Adipocyte (in vitro differentiated cells): ENCODE data around the gene ENO2.

Source experiments
- DNase-seq: peaks from one replicate; pipeline ENCODE4 v3.0.0-alpha.2; 2015; ENCODE audit warnings: low read depth
- H3K27me3 ChIP-seq: replicated peaks from 2 replicates; pipeline ENCODE4 v1.7.0; 2013; ENCODE audit warnings: mild to moderate bottlenecking, low read length, moderate library complexity; ENCODE audit not compliant: control insufficient read depth, insufficient read depth
- H3K36me3 ChIP-seq: 2 replicates; pipeline ENCODE4 v1.7.0; 2013; ENCODE audit warnings: low read length, mild to moderate bottlenecking, moderate library complexity; ENCODE audit not compliant: control insufficient read depth, insufficient read depth, severe bottlenecking
- H3K4me1 ChIP-seq: 2 replicates; pipeline ENCODE4 v1.7.0; 2013; ENCODE audit warnings: mild to moderate bottlenecking, low read length, moderate library complexity; ENCODE audit not compliant: control insufficient read depth, insufficient read depth
- H3K4me3 ChIP-seq: 2 replicates; pipeline ENCODE4 v1.7.0; 2013; ENCODE audit warnings: mild to moderate bottlenecking, low read length, moderate library complexity
- H3K9ac ChIP-seq: 2 replicates; pipeline ENCODE4 v1.7.0; 2013; ENCODE audit warnings: mild to moderate bottlenecking, low read length, moderate library complexity
- H3K9me3 ChIP-seq: 2 replicates; pipeline ENCODE4 v1.7.0; 2013; ENCODE audit warnings: mild to moderate bottlenecking, low read length, moderate library complexity; ENCODE audit not compliant: control insufficient read depth

ENO2 gene

GRCh38 chr12:6941267-6941666 lies 26.9 kb downstream of the ENO2 start:
- Histone ChIP-seq H3K4me1 (peaks cover 40% of the 10 kb centered on the region), H3K9me3 (no peaks in the 10 kb centered on the region), H3K4me3 (no peak overlapping the region), H3K36me3 (peaks cover 30% of the 10 kb centered on the region), H3K27me3 (no peaks in the 10 kb centered on the region), H3K9ac (peak overlapping the region; percentile 33)
- no peak for DNase-seq

DNA sequence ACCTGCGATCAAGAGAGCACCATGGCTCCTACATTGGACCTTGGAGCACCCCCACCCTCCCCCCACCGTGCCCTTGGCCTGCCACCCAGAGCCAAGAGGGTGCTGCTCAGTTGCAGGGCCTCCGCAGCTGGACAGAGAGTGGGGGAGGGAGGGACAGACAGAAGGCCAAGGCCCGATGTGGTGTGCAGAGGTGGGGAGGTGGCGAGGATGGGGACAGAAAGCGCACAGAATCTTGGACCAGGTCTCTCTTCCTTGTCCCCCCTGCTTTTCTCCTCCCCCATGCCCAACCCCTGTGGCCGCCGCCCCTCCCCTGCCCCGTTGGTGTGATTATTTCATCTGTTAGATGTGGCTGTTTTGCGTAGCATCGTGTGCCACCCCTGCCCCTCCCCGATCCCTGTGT lies 27.4 kb downstream of the ENO2 start:
- no peaks in the 10 kb centered on the region for H3K9me3 ChIP-seq
- H3K27me3 ChIP-seq: no peaks in the 10 kb centered on the region
- no peak overlapping the region for H3K4me3 ChIP-seq
- H3K4me1 ChIP-seq: peaks cover 38% of the 10 kb centered on the region
- peak overlapping the region; percentile 33 for H3K9ac ChIP-seq
- DNase-seq: no peak
- peaks cover 25% of the 10 kb centered on the region for H3K36me3 ChIP-seq

GRCh38 chr12:6942331-6942665 lies 27.9 kb downstream of the ENO2 start:
- no peaks in the 10 kb centered on the region for H3K9me3 ChIP-seq
- peaks cover 23% of the 10 kb centered on the region for H3K36me3 ChIP-seq
- no peak overlapping the region for H3K4me3 ChIP-seq
- H3K9ac ChIP-seq: peak overlapping the region; percentile 94
- H3K27me3 ChIP-seq: no peaks in the 10 kb centered on the region
- no peak for DNase-seq
- peaks cover 33% of the 10 kb centered on the region for H3K4me1 ChIP-seq

DNA sequence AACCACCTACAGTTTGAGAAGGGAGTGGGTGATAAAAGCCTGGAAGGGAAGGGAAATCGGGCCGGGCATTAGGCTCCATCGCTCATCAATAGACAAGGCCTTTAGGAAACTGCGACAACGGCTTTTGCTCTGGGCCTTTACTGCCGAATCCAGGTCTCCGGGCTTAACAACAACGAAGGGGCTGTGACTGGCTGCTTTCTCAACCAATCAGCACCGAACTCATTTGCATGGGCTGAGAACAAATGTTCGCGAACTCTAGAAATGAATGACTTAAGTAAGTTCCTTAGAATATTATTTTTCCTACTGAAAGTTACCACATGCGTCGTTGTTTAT lies 29.0 kb downstream of the ENO2 start:
- H3K9me3 ChIP-seq: no peaks in the 10 kb centered on the region
- peak; percentile 95 for DNase-seq
- H3K4me3 ChIP-seq: peak overlapping the region; percentile 86
- H3K9ac ChIP-seq: peak overlapping the region; percentile 94
- H3K4me1 ChIP-seq: peaks cover 27% of the 10 kb centered on the region
- H3K36me3 ChIP-seq: peaks cover 23% of the 10 kb centered on the region
- no peaks in the 10 kb centered on the region for H3K27me3 ChIP-seq

- Histone ChIP-seq H3K36me3 (peaks cover 23% of the 10 kb centered on the region), H3K9ac (peak within 1 kb of the TSS; percentile 94), H3K4me3 (peak within 1 kb of the TSS; percentile 86), H3K4me1 (peaks cover 26% of the 10 kb centered on the region), H3K9me3 (no peaks in the 10 kb centered on the region), H3K27me3 (no peaks in the 10 kb centered on the region)
- peak; percentile 78 for DNase-seq
Measured at GRCh38 chr12:6943722-6944380, 29.5 kb downstream of the ENO2 start, which contains the start of the genes C12orf57 and RNU7-1. Gene C12orf57, plus strand, starts transcription at chr12:6944022. Its CDS starts 100 bp downstream, at chr12:6944122. Gene RNU7-1, plus strand, starts transcription at chr12:6943816.

DNA sequence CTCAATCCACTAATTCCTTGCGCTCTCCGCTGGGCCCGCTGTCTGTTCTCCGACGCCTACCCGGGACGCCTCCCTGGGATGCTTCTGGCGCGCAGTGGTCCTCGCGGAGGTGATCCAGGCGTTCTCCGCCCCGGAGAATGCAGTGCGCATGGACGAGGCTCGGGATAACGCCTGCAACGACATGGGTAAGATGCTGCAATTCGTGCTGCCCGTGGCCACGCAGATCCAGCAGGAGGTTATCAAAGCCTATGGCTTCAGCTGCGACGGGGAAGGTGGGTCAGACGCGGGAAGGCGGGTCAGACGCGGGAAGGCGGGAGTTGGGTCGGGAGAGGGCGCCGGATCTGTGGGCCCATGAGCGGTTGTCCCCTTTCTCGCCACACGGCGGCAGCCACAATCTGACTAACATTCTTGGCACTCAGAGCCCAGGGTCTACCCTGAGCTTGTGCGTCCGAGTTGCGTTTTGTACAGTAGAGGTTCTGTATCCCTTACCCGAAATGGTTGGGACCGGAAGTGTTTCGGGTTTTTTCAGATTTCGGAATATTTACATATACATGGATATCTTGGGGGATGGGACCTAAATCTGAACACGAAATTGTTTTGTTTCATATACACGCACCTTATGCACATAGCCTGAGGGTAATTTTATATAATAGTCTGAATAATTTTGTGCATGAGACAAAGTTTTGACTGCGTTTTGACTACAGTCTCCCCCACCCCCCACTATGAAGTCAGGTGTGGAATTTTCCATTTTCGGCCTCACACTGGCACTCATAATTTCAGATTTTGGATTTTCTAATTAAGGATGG lies 30.2 kb downstream of the ENO2 start:
- peak overlapping the region; percentile 86 for H3K4me3 ChIP-seq
- peak; percentile 98 for DNase-seq
- H3K27me3 ChIP-seq: no peaks in the 10 kb centered on the region
- peaks cover 18% of the 10 kb centered on the region for H3K36me3 ChIP-seq
- H3K9me3 ChIP-seq: no peaks in the 10 kb centered on the region
- H3K9ac ChIP-seq: peak overlapping the region; percentile 94
- H3K4me1 ChIP-seq: peaks cover 21% of the 10 kb centered on the region

DNA sequence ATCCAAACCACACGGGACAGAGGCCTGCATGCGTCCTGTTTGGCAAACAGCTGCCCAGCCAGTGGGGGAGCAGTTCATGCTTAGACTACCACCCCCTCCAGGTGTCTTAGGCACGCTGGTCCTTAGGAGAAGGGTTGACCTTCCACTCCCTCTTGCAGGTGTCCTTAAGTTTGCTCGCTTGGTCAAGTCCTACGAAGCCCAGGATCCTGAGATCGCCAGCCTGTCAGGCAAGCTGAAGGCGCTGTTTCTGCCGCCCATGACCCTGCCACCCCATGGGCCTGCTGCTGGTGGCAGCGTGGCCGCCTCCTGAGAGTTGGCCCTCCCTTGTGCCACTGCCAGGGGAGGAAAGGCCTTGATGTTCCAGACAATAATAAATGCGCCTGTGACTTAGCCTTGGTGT lies 31.2 kb downstream of the ENO2 start:
- H3K36me3 ChIP-seq: peaks cover 11% of the 10 kb centered on the region
- H3K27me3 ChIP-seq: no peaks in the 10 kb centered on the region
- H3K9me3 ChIP-seq: no peaks in the 10 kb centered on the region
- DNase-seq: no peak
- H3K4me1 ChIP-seq: peaks cover 21% of the 10 kb centered on the region
- no peak overlapping the region for H3K4me3 ChIP-seq
- H3K9ac ChIP-seq: no peak overlapping the region

- Histone ChIP-seq H3K27me3 (no peaks in the 10 kb centered on the region), H3K4me1 (peaks cover 21% of the 10 kb centered on the region), H3K36me3 (peaks cover 5% of the 10 kb centered on the region), H3K4me3 (no peak overlapping the region), H3K9me3 (no peaks in the 10 kb centered on the region), H3K9ac (no peak overlapping the region)
- no peak for DNase-seq
Measured at GRCh38 chr12:6946033-6946919, 31.9 kb downstream of the ENO2 start.

GRCh38 chr12:6946920-6947374 lies 32.6 kb downstream of the ENO2 start:
- H3K4me1 ChIP-seq: peaks cover 21% of the 10 kb centered on the region
- H3K9ac ChIP-seq: no peak overlapping the region
- H3K9me3 ChIP-seq: no peaks in the 10 kb centered on the region
- no peak overlapping the region for H3K4me3 ChIP-seq
- H3K27me3 ChIP-seq: no peaks in the 10 kb centered on the region
- no peaks in the 10 kb centered on the region for H3K36me3 ChIP-seq
- DNase-seq: no peak

DNA sequence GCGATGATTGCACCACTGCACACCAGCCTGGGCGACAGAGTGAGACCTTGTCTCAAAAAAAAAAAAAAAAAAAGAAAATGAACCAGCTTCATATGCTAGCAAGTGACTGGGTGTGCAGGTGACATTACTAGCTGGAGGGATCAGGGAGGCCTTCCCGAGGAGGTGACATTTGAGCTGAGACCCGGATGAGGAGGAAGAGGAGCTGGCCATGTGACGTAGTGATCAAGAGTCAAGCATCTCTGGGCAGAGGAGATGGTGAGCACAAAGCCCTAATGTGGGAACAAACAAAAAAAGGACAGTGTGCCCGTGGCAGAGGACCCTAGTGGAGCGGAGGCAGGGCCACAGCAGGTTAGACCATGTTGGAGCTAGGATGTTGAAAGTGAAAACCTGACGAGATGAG lies 33.2 kb downstream of the ENO2 start:
- no peak for DNase-seq
- peaks cover 20% of the 10 kb centered on the region for H3K4me1 ChIP-seq
- no peaks in the 10 kb centered on the region for H3K9me3 ChIP-seq
- no peaks in the 10 kb centered on the region for H3K36me3 ChIP-seq
- no peak overlapping the region for H3K4me3 ChIP-seq
- H3K9ac ChIP-seq: no peak overlapping the region
- H3K27me3 ChIP-seq: peaks cover under 1% of the 10 kb centered on the region
